ENCODE measurements around the gene RRBP1. TPM values are rescaled to one million over a fixed set of nuclear protein-coding genes. Genes with fewer than 3 reads are reported as not detected.
"Not testable (repeated sequence)": the region's sequence is repeated elsewhere in the genome, so short reads cannot be mapped to it uniquely, and the experiment has no call there.

RRBP1 gene
- total and polyA plus RNA-seq, 3 donors from 2014 or later = 93.8 to 146 (median 144) TPM

GRCh38 chr20:17710379-17711266 is 28.6 kb upstream of the RRBP1 start:
- intact Hi-C loops (cut with DNase I; ENCODE audit: low total_unique reads) = no loop called here
- DNase-seq = no peak
- Histone ChIP-seq H3K27me3 (no peaks in the 10 kb centered on the region), H3K4me1 (peaks cover 11% of the 10 kb centered on the region), H3K36me3 (ENCODE audit: low read depth, missing control alignments) (no peaks in the 10 kb centered on the region), H3K27ac (no peak overlapping the region), H3K9me3 (no peaks in the 10 kb centered on the region), H3K4me3 (no peak overlapping the region)
- no peak for TF ChIP-seq POLR2A (IDR thresholded peaks at IDR 0.05)
- TF ChIP-seq, protein P1, sequence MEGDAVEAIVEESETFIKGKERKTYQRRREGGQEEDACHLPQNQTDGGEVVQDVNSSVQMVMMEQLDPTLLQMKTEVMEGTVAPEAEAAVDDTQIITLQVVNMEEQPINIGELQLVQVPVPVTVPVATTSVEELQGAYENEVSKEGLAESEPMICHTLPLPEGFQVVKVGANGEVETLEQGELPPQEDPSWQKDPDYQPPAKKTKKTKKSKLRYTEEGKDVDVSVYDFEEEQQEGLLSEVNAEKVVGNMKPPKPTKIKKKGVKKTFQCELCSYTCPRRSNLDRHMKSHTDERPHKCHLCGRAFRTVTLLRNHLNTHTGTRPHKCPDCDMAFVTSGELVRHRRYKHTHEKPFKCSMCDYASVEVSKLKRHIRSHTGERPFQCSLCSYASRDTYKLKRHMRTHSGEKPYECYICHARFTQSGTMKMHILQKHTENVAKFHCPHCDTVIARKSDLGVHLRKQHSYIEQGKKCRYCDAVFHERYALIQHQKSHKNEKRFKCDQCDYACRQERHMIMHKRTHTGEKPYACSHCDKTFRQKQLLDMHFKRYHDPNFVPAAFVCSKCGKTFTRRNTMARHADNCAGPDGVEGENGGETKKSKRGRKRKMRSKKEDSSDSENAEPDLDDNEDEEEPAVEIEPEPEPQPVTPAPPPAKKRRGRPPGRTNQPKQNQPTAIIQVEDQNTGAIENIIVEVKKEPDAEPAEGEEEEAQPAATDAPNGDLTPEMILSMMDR (IDR thresholded peaks at IDR 0.05) = no peak
- WGBS, 2 donors = 65 to 73% methylated on average over 18 to 21 of the region's 21 CpGs

DNA sequence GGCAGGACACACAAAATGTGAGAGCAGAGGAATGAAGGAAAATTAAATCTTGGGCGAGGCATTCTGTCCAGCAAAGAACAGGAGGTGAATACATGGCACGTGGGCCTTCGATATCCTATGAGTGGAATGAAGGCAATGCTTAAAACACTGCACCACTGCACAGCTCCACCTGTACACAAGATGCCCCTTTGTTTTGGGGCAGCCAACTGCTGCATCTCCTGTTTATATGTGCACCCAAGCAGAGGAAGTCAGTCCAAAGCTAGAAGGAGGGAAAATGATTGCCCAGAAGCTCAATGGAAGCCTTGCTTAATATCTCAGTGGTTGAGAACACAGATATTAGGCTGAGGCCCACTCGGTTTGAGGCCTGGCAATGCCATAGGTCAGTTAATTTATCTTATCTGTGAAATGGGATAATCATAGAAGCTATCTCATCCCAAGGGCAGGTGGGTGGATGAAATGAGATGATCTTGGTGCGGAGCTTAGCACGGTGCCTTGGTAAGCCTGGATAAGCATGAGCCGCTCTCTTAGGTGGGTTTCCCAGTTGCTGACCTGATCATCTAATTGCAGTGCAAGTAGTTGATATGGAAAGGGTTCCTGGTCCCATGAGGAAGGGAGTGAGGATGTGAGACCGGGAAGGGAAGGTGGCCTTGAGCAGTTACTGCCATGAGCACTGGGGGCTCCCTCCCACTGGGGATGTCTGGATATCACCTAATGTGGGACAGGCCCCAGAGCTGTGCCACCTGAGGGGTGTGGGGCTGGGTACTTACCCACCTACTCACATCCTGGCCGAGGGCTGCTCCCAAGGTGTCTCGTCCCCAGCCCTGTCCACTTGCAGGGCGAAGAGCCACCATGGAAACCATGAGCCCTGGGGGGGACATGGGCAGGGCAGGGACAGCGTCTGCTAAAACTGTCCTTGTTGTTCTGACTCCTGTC is 27.6 kb upstream of the RRBP1 start:
- intact Hi-C loops (cut with DNase I; ENCODE audit: low total_unique reads) = no loop called here
- H3K4me3 ChIP-seq = no peak overlapping the region
- H3K27me3 ChIP-seq = no peaks in the 10 kb centered on the region
- H3K9me3 ChIP-seq = no peaks in the 10 kb centered on the region
- H3K27ac ChIP-seq = no peak overlapping the region
- H3K4me1 ChIP-seq = peaks cover 11% of the 10 kb centered on the region
- WGBS, 2 donors = 79 to 87% methylated on average over 7 to 12 of the region's 12 CpGs
- TF ChIP-seq POLR2A (IDR thresholded peaks at IDR 0.05) = no peak
- TF ChIP-seq, protein P1 (IDR thresholded peaks at IDR 0.05) = no peak
- no peak for DNase-seq
- no peaks in the 10 kb centered on the region for H3K36me3 ChIP-seq (ENCODE audit: low read depth, missing control alignments)

- H3K27me3 ChIP-seq = no peaks in the 10 kb centered on the region
- no peak overlapping the region for H3K4me3 ChIP-seq
- intact Hi-C loops (cut with DNase I; ENCODE audit: low total_unique reads) = no loop called here
- no peak for TF ChIP-seq POLR2A (IDR thresholded peaks at IDR 0.05)
- TF ChIP-seq, protein P1 (IDR thresholded peaks at IDR 0.05) = no peak
- no peak overlapping the region for H3K27ac ChIP-seq
- peaks cover 11% of the 10 kb centered on the region for H3K4me1 ChIP-seq
- WGBS, 2 donors = 92 to 94% methylated on average over 7 of the region's 7 CpGs
- H3K36me3 ChIP-seq (ENCODE audit: low read depth, missing control alignments) = no peaks in the 10 kb centered on the region
- no peaks in the 10 kb centered on the region for H3K9me3 ChIP-seq
- DNase-seq = no peak
Measured at GRCh38 chr20:17708675-17709360, 26.8 kb upstream of the RRBP1 start.

GRCh38 chr20:17707951-17708350 is 25.9 kb upstream of the RRBP1 start:
- WGBS, 2 donors = 96 to 97% methylated on average over 3 of the region's 3 CpGs
- H3K27me3 ChIP-seq; H3K36me3 ChIP-seq (ENCODE audit: low read depth, missing control alignments); H3K4me3 ChIP-seq; H3K9me3 ChIP-seq; H3K27ac ChIP-seq; intact Hi-C loops (cut with DNase I; ENCODE audit: low total_unique reads); DNase-seq: not testable (repeated sequence)
- H3K4me1 ChIP-seq = peaks cover 11% of the 10 kb centered on the region
